Measurements from ENCODE around the gene MAJIN.

The MAJIN gene

GRCh38 chr11:65008016-65008415 lies 36.1 kb upstream of the MAJIN start:
- TF ChIP-seq CREB1 (IDR thresholded peaks at IDR 0.05; ENCODE audit: low read depth) (no peak), FOXM1 (IDR thresholded peaks at IDR 0.05; ENCODE audit: borderline replicate concordance, low read depth) (no peak), RAD21 (IDR thresholded peaks at IDR 0.05; ENCODE audit: low read depth) (no peak), YY1 (IDR thresholded peaks at IDR 0.05; ENCODE audit: low read depth) (no peak), NFIC (IDR thresholded peaks at IDR 0.05) (no peak), MAX (IDR thresholded peaks at IDR 0.05) (no peak), USF1 (IDR thresholded peaks at IDR 0.05) (no peak), TAF1 (IDR thresholded peaks at IDR 0.05; ENCODE audit: low read depth) (no peak), TEAD4 (IDR thresholded peaks at IDR 0.05) (no peak), EP300 (IDR thresholded peaks at IDR 0.05; ENCODE audit: borderline replicate concordance) (no peak), CEBPB (IDR thresholded peaks at IDR 0.05) (no peak), EGR1 (IDR thresholded peaks at IDR 0.05) (no peak), ZBTB7A (IDR thresholded peaks at IDR 0.05; ENCODE audit: low read depth) (no peak), TCF12 (IDR thresholded peaks at IDR 0.05; ENCODE audit: low read depth) (no peak), REST (IDR thresholded peaks at IDR 0.05; ENCODE audit: low read depth) (no peak)

- TF ChIP-seq EGR1 (IDR thresholded peaks at IDR 0.05), result no peak
- 0 out of 2 replicates have a peak, but pooled peaks have one; percentile 18 for TF ChIP-seq MAX (IDR thresholded peaks at IDR 0.05)
- no peak for TF ChIP-seq FOXM1 (IDR thresholded peaks at IDR 0.05; ENCODE audit: borderline replicate concordance, low read depth)
- peak; percentile 92 for TF ChIP-seq REST (IDR thresholded peaks at IDR 0.05; ENCODE audit: low read depth)
- TF ChIP-seq NFIC (IDR thresholded peaks at IDR 0.05), result no peak
- no peak for TF ChIP-seq EP300 (IDR thresholded peaks at IDR 0.05; ENCODE audit: borderline replicate concordance)
- no peak for TF ChIP-seq YY1 (IDR thresholded peaks at IDR 0.05; ENCODE audit: low read depth)
- no peak for TF ChIP-seq CREB1 (IDR thresholded peaks at IDR 0.05; ENCODE audit: low read depth)
- TF ChIP-seq TCF12 (IDR thresholded peaks at IDR 0.05; ENCODE audit: low read depth), result no peak
- TF ChIP-seq TAF1 (IDR thresholded peaks at IDR 0.05; ENCODE audit: low read depth), result no peak
- TF ChIP-seq USF1 (IDR thresholded peaks at IDR 0.05), result no peak
- peak; percentile 8; the same call in 1 of the 2 replicates for TF ChIP-seq RAD21 (IDR thresholded peaks at IDR 0.05; ENCODE audit: low read depth)
- no peak for TF ChIP-seq ZBTB7A (IDR thresholded peaks at IDR 0.05; ENCODE audit: low read depth)
- no peak for TF ChIP-seq CEBPB (IDR thresholded peaks at IDR 0.05)
Measured at GRCh38 chr11:65003282-65003681, 31.4 kb upstream of the MAJIN start.

GRCh38 chr11:65002706-65003105 lies 30.8 kb upstream of the MAJIN start:
- TF ChIP-seq TCF12 (IDR thresholded peaks at IDR 0.05; ENCODE audit: low read depth) (no peak), YY1 (IDR thresholded peaks at IDR 0.05; ENCODE audit: low read depth) (no peak), TAF1 (IDR thresholded peaks at IDR 0.05; ENCODE audit: low read depth) (no peak), EGR1 (IDR thresholded peaks at IDR 0.05) (no peak)

GRCh38 chr11:64999478-64999877 lies 27.6 kb upstream of the MAJIN start:
- no peak for TF ChIP-seq MAX (IDR thresholded peaks at IDR 0.05)
- no peak for TF ChIP-seq YY1 (IDR thresholded peaks at IDR 0.05; ENCODE audit: low read depth)
- no peak for TF ChIP-seq EP300 (IDR thresholded peaks at IDR 0.05; ENCODE audit: borderline replicate concordance)
- no peak for TF ChIP-seq CREB1 (IDR thresholded peaks at IDR 0.05; ENCODE audit: low read depth)
- TF ChIP-seq EGR1 (IDR thresholded peaks at IDR 0.05), result no peak
- no peak for TF ChIP-seq REST (IDR thresholded peaks at IDR 0.05; ENCODE audit: low read depth)
- TF ChIP-seq FOXM1 (IDR thresholded peaks at IDR 0.05; ENCODE audit: borderline replicate concordance, low read depth), result no peak
- TF ChIP-seq RAD21 (IDR thresholded peaks at IDR 0.05; ENCODE audit: low read depth), result no peak
- TF ChIP-seq TEAD4 (IDR thresholded peaks at IDR 0.05), result no peak

All from Ishikawa (cell line).